ENCODE measurements around the gene PRSS33.
A peak's percentile ranks its signal among the peaks of the same experiment; 100 is the strongest.

The PRSS33 gene

DNA sequence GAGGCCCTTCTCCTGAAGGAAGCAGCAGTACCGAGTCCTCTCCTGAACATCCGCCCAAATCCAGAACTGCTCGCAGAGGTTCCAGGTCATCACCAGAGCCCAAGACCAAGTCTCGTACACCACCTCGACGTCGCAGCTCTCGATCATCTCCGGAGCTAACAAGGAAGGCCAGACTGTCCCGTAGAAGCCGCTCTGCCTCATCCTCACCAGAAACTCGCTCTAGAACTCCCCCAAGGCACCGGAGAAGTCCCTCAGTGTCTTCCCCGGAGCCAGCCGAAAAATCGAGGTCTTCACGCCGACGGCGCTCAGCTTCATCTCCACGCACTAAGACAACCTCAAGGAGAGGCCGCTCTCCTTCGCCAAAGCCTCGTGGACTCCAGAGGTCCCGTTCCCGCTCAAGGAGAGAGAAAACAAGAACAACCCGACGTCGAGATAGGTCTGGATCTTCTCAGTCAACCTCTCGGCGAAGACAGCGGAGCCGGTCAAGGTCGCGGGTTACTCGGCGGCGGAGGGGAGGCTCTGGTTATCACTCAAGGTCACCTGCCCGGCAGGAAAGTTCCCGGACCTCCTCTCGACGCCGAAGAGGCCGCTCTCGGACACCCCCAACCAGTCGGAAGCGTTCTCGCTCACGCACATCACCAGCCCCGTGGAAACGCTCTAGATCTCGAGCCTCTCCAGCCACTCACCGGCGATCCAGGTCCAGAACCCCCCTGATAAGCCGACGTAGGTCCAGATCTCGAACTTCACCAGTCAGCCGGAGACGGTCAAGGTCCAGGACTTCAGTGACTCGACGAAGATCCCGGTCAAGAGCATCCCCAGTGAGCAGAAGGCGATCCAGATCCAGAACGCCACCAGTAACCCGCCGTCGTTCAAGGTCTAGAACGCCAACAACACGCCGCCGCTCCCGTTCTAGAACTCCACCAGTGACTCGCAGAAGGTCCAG is 21.6 kb downstream of the PRSS33 start:
- DNase-seq (ENCODE audit: low read depth in 3 of 3, low spot score in 1 of 3), result no peak

- no peak for DNase-seq (ENCODE audit: low read depth in 3 of 3, low spot score in 1 of 3)
Observed at GRCh38 chr16:2764718-2765117, 22.6 kb downstream of the PRSS33 start.

GRCh38 chr16:2763173-2763572 is 24.2 kb downstream of the PRSS33 start:
- DNase-seq (ENCODE audit: low read depth in 3 of 3, low spot score in 1 of 3), result no peak

GRCh38 chr16:2762711-2763110 is 24.6 kb downstream of the PRSS33 start:
- no peak for DNase-seq (ENCODE audit: low read depth in 3 of 3, low spot score in 1 of 3)

DNA sequence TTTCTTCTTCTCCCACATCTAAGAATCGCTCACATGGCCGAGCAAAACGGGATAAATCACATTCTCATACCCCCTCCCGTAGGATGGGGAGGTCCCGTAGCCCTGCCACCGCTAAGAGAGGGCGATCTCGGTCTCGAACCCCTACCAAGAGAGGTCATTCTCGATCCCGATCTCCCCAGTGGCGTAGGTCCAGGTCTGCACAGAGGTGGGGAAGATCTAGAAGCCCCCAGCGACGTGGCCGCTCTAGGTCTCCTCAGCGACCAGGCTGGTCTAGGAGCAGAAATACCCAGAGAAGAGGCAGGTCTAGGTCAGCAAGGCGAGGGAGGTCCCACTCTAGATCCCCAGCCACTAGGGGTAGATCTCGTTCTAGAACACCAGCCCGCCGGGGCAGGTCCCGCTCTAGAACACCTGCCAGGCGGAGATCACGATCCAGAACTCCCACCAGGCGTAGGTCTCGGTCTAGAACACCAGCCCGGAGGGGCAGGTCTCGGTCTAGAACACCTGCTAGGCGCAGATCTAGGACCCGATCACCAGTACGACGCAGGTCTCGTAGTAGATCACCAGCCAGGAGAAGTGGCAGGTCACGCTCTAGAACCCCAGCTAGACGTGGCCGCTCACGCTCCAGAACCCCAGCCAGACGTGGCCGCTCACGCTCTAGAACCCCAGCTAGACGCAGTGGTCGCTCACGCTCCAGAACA is 25.3 kb downstream of the PRSS33 start:
- no peak for DNase-seq (ENCODE audit: low read depth in 3 of 3, low spot score in 1 of 3)

DNA sequence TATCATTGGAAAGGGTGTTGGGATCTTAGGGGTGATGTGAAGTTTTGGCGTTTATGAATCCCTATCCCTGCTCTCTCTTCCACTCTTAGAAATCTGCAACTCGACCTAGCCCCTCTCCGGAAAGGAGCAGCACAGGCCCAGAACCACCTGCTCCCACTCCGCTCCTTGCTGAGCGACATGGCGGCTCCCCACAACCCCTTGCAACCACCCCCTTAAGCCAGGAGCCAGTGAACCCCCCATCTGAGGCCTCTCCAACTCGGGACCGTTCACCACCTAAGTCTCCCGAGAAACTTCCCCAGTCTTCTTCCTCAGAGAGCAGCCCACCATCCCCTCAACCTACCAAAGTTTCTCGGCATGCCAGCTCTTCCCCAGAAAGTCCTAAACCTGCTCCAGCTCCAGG is 25.9 kb downstream of the PRSS33 start:
- no peak for DNase-seq (ENCODE audit: low read depth in 3 of 3, low spot score in 1 of 3)

GRCh38 chr16:2757344-2757743 is 30.0 kb downstream of the PRSS33 start:
- DNase-seq (ENCODE audit: low read depth in 3 of 3, low spot score in 1 of 3), result no peak

DNA sequence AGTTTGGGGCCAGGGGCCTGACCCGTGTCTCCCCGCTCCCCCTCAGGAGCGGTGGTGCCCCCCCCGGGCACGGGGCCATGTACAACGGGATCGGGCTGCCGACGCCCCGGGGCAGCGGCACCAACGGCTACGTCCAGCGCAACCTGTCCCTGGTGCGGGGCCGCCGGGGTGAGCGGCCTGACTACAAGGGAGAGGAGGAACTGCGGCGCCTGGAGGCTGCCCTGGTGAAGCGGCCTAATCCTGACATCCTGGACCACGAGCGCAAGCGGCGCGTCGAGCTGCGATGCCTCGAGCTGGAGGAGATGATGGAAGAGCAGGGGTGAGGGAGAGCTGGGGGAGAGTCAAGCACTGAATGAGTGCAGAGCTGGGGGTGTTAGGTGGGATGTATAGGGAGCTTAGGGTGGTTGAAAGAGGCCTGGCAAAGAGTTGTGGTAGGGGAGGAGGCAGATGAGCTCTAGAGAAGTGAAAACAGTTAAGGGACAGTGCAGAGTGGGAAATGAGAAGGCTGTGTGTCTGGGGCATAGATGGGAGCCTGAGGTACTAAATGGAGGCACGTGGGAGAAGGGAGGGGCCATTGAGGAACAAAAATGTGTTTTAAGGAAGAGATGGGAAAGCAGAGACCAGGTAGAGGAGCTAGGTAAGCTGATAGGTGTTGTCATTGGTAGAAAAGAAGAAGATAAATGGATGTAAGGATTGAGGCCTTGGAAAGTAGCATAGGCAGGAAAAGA is 30.9 kb downstream of the PRSS33 start:
- no peak for DNase-seq (ENCODE audit: low read depth in 3 of 3, low spot score in 1 of 3)

- no peak for DNase-seq (ENCODE audit: low read depth in 3 of 3, low spot score in 1 of 3)
Observed at GRCh38 chr16:2755158-2755557, 32.2 kb downstream of the PRSS33 start.

DNA sequence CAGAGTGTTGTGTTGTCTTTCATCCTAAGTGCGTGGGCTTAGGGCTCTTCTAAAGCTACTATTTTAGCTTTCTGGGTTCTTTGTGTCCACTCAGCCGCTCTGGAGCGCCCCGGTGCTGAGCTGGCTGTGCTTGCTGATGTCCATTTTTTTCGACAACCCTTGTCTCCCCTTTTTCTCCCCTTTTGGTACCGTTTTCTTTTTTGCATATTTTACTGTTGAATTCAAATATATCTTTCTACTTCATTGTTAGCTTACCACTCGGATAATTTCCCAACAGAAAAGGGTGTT is 33.7 kb downstream of the PRSS33 start:
- DNase-seq (ENCODE audit: low read depth in 3 of 3, low spot score in 1 of 3), result no peak

DNA sequence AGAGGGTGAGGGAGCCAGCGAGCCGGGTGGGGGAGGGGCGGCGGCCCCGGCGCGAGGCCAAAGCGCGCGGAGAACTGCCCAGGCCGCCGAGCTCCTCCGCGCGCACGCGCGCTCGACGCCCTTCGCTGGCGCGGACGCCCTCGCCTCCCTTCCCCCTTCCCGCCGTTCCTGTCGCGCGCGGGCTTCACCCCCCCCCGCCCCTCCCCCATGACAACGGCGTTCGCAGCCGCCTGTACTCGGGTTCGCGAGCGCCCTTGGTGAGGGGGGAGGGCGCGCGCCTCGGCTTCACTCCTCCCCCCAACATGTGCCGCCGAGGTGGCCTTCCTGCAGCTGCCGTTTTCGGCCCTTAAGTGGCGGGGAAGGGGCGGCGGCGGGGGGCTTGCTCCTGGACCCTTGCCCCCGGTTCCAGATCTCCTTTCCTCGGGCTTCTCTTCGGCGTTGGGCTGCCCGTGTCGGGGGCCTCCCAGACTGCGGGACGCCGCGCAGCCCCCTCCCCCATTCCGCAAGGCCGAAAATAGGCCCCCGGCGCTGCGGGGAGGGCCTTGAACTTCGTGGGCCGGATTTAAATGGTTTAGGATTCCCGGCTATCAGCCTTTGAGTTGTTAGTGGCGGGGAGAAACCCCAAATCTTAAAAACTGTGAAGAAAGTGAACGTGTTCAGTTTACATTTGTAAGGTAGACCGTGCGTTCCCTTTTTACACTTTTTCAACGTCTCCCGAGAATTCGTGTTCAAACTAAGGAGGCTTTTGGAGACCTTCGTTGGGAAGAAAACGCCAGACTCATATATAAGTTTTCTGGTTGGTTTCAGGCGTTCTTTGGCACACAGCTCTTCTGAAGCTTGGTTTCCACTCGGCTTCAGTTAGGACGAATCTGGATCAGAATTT is 34.3 kb downstream of the PRSS33 start:
- peak in 2 of 3 donors; percentile 17 to 26 for DNase-seq (ENCODE audit: low read depth in 3 of 3, low spot score in 1 of 3)

DNA sequence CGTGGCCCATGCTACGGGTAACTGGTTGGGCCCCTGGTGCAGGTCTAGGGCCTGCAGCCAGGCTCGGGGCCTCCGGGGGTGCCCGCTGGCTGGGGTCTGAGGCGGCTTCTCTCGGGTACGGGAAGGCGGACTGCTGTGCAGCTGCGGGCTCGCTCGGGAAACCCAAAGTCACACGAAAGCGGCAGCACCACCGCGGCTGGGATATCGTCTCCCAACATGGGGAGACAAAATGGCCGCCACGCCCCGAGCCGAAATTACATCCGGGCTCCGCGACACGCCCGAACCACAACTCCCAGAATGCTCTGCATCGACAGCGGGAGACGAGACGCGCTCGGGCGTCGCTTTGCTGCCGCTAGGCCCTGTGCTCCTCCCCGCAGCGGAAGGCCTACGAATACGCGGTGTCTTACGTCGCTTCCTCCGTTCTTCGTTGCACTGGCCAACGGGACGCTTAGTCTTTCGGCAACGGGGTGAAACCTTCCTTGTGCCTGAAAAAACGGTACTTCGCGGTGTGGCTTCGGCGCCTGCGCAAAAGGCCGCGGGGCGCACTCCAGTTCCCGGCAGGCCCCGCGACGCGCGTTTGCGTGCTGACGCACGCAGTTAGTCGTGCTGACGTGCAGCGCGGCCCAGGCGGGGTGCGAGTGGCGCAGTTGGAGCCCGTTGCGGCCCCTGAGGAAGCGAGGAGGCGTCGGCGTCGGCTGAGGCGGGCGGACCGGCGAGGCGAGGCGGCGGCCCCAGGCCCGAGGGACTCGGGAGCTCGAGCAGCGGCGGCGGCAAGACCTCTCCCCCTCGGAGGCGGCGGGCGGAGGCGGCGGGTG is 35.1 kb downstream of the PRSS33 start, which contains the start of gene SRRM2:
TSS of gene SRRM2 (plus strand) at position 604 of the 815 bp plus-strand sequence. CDS start 3,727 bp downstream, outside the sequence.
- peak; percentile 76 to 88 (median 83) for DNase-seq (ENCODE audit: low read depth in 3 of 3, low spot score in 1 of 3)

DNA sequence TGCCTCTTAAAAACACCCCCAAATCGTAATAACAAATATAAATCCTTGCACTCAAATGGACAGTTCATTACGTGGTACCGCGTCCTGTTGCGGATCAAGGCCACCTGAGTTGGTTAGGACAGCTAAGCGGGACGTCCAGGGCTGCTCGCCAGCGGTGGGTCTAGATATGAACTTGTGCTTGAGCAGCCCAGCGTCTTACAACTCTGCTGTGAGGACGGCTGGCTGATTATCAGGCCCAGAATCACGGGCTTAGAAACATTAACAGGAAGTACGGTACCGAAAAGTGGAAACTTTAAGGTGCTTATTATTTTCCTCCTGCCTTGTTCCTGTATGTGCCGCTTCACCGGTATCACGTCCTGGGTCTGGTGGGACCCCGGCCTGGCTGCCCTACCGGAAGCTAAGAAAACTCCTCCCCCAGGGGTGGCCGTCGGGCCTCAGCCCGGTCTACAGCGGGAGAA is 35.8 kb downstream of the PRSS33 start:
- DNase-seq (ENCODE audit: low read depth in 3 of 3, low spot score in 1 of 3), result no peak

GRCh38 chr16:2749936-2750335 is 37.4 kb downstream of the PRSS33 start:
- no peak for DNase-seq (ENCODE audit: low read depth in 3 of 3, low spot score in 1 of 3)

GRCh38 chr16:2749476-2749875 is 37.9 kb downstream of the PRSS33 start:
- DNase-seq (ENCODE audit: low read depth in 3 of 3, low spot score in 1 of 3), result no peak

DNA sequence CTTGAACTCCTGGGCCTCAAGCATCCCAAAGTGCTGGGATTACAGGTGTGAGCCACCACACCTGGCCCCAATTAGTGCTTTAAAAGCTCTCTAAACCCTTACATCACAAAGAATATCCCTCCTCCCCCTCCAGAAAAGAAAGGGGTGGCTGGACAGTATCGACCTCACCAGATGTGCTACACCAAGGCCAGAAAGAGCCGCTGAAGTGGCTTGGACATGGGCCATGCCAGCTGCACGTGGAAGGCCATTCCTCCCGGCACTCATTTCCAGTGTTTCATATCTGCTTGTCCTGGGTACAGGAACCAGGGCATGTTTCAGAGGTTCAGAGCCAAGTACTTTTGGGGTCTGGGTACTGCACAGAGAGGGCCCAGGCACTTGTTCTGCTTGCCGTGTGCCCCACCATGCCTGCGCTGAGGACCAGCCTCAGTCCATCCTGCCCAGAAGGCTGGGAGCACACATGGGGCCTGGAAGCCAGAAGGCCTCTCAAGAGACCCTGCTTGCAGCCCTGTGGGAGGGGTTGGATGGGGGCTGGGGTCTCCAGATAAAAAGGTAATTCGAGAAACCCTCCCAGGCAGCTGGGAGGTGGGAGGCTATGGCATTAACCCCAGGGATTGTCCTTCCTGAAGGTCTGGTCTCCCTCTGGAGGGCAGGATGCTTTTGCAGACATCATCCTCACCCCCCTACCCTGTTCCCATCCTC is 38.5 kb downstream of the PRSS33 start:
- no peak for DNase-seq (ENCODE audit: low read depth in 3 of 3, low spot score in 1 of 3)

DNA sequence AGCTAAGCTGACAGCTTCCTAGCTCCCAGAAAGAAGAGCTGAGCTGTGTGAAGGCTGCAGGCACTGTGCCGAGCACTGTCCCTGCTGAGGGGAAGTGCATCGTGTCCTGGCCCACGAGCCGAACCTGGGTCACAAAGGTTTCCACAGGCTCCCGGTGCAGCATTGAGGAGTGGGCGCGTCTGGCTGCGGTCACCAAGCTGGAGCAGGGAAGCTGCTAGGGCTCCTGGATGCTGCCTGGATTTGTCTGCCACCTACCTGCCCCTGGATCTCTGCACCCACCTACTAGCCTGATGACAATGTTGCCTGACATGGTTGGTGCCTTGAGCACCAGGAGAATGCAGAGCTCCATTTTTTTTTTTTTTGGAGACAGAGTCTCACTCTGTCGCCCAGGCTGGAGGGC is 41.4 kb downstream of the PRSS33 start:
- no peak for DNase-seq (ENCODE audit: low read depth in 3 of 3, low spot score in 1 of 3)

DNA sequence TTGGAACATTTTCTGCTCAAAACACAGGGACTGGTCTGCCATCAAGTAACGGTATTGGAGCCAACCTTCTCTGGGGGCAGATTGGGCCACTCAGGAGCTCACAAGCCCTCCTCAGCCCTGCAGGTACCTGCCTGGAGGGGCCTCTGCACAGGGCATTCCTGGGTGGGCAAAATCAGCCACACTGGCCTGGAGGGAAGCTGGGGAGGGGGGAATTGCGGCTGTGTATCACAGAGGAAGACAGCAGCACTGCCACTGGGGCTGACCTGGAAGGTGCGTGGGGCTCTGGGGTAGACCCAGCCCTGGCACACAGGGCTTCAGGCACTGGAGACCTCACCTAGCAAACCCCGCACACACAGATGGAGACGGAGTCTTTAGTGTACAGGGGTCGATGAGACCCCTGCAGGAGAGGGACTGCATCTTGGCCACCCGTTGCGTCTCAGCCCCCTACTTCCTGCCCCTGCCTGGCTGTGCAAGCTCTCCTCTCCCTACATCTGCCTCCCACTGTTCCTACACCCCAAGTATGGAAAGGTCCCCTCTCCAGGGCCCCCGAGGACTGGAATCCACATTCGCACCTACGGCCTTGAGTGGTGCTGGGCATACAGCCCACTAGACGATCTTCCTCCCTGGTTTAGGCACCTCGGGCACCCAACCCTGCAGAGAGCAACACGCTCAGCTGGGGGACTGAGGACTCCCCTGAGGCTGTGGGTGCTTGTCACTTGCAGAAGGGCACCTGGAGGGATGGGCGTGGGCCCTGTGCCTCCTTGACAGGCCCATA is 42.1 kb downstream of the PRSS33 start:
- no peak for DNase-seq (ENCODE audit: low read depth in 3 of 3, low spot score in 1 of 3)

Measured in stimulated activated CD4-positive, alpha-beta T cell treated with anti-CD3 and anti-CD28 coated beads, TNF-alpha, amount 100 ng/mL, for 1 hour (primary cell).